GM21786 (cell line): ENCODE results near the gene PFN3.
A peak's percentile ranks its signal among the peaks of the same experiment; 100 is the strongest.

Experiments used
- ATAC-seq: cut with Tn5 transposase; IDR thresholded peaks from one replicate; pipeline ENCODE4 v1.9.1; 2021; ENCODE audit not compliant: unreplicated experiment

The PFN3 gene

GRCh38 chr5:177438468-177438867 lies 38.0 kb upstream of the PFN3 start:
- ATAC-seq = no peak

- no peak for ATAC-seq
These were observed 37.2 kb upstream of the PFN3 start for GRCh38 chr5:177437623-177438022.

- no peak for ATAC-seq
These were observed 35.5 kb upstream of the PFN3 start for GRCh38 chr5:177435847-177436536.

GRCh38 chr5:177434942-177435738 lies 34.7 kb upstream of the PFN3 start:
- no peak for ATAC-seq

GRCh38 chr5:177434437-177434836 lies 34.0 kb upstream of the PFN3 start:
- no peak for ATAC-seq

- ATAC-seq = no peak
These were observed 33.3 kb upstream of the PFN3 start for GRCh38 chr5:177433658-177434217.

- no peak for ATAC-seq
These were observed 32.6 kb upstream of the PFN3 start for GRCh38 chr5:177432839-177433657.

- ATAC-seq = no peak
These were observed 31.8 kb upstream of the PFN3 start for GRCh38 chr5:177432143-177432838.

- ATAC-seq = peak; percentile 48
These were observed 31.1 kb upstream of the PFN3 start for GRCh38 chr5:177431317-177432142.

- ATAC-seq = no peak
These were observed 30.5 kb upstream of the PFN3 start for GRCh38 chr5:177430972-177431316.

- no peak for ATAC-seq
These were observed 29.9 kb upstream of the PFN3 start for GRCh38 chr5:177430140-177430951.

- ATAC-seq = no peak
These were observed 29.0 kb upstream of the PFN3 start for GRCh38 chr5:177429248-177430040.

- no peak for ATAC-seq
These were observed 28.2 kb upstream of the PFN3 start for GRCh38 chr5:177428574-177429217.

- no peak for ATAC-seq
These were observed 27.6 kb upstream of the PFN3 start for GRCh38 chr5:177427919-177428573.

GRCh38 chr5:177427211-177427822 lies 26.9 kb upstream of the PFN3 start:
- no peak for ATAC-seq

GRCh38 chr5:177426566-177427210 lies 26.2 kb upstream of the PFN3 start, which contains the start of gene GRK6:
Gene GRK6, plus strand, starts transcription at chr5:177426676. Its CDS starts 170 bp downstream, at chr5:177426846.
- peak; percentile 0 for ATAC-seq
